HG02623 (cell line): ENCODE data around the gene PPP3R1.

Experiments used
- ATAC-seq: cut with Tn5 transposase; IDR thresholded peaks from one replicate; pipeline ENCODE4 v1.9.1; 2021; ENCODE audit warnings: moderate library complexity; ENCODE audit not compliant: unreplicated experiment

The PPP3R1 gene

GRCh38 chr2:68157002-68157401 lies 95.3 kb downstream of the PPP3R1 start:
- peak; percentile 19 for ATAC-seq

GRCh38 chr2:68156419-68156818 lies 95.9 kb downstream of the PPP3R1 start:
- no peak for ATAC-seq

GRCh38 chr2:68155618-68156017 lies 96.7 kb downstream of the PPP3R1 start:
- ATAC-seq, result no peak

- no peak for ATAC-seq
Measured at GRCh38 chr2:68152681-68153347, 99.5 kb downstream of the PPP3R1 start.

DNA sequence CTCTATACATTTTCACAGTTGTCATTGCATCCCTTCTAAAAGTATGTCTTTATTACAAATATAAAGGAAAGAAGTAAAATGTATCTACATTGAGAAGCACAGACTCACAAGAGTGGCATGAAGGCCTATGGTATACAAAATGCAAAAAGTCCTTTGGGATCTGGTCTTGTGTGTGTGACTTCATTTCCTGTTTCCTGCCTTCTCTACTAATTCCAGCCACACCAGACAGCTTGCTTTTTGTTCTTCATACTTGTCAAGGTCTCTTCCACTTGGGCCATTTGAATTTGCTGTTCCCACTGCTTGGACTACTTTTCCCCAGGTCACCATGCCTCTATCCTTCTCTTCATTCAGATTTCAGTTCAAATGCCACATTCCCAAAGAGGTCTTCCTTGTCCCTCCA lies 101.3 kb downstream of the PPP3R1 start:
- no peak for ATAC-seq

DNA sequence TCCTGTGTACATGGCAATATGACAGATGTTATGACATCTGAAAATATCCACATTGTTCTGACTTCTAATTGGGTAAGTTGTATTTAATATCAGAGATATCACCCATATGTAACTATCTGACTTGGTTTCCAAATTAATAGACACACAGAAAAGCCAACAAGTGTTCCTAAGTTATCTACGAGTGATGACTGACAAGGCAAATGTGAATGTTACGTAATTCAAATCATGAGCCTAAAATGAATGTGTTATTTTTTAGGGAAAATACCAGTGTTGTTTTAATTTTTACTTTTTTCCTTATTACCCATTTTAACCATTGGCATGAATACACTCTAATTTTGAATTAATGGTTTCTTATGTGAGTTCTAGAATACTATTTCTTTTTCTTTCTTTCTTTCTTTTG lies 110.5 kb downstream of the PPP3R1 start:
- no peak for ATAC-seq

- no peak for ATAC-seq
Measured at GRCh38 chr2:68135448-68136320, 116.6 kb downstream of the PPP3R1 start.

- ATAC-seq, result no peak
Measured at GRCh38 chr2:68134554-68134953, 117.8 kb downstream of the PPP3R1 start.

DNA sequence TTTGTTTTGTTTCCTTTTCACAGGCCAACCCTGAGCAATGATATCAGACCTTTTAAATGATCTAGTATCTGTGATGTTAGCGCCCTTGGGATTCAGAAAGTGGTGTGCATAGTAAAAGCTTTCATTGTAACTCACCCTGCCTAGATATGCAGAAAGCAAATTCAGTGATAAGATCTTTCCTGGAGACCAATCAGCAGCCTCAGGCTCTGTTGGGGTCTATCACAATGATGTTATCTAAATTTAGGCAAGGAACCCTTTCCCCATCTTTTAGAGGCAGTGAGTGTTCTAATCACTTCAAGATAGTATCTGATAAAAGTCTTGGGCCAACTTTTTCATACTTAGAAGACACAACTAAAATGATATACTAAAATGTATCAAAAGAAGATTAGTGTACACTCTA lies 118.2 kb downstream of the PPP3R1 start:
- ATAC-seq, result no peak
